ENCODE results near the gene SLC26A2.
A peak's percentile ranks its signal among the peaks of the same experiment; 100 is the strongest.
"Not testable (repeated sequence)": the region's sequence is repeated elsewhere in the genome, so short reads cannot be mapped to it uniquely, and the experiment has no call there.

The SLC26A2 gene

GRCh38 chr5:149938791-149939358 lies 21.7 kb upstream of the SLC26A2 start:
- Histone ChIP-seq H3K36me3 (ENCODE audit: control insufficient read depth, insufficient read depth, low read length) (no peaks in the 10 kb centered on the region), H3K4me1 (ENCODE audit: control insufficient read depth, insufficient read depth, low read length, poor library complexity, severe bottlenecking) (peaks cover 34% of the 10 kb centered on the region), H3K4me3 (ENCODE audit: extremely low read depth, insufficient read depth, low read length, poor library complexity, severe bottlenecking) (no peak overlapping the region), H3K9me3 (ENCODE audit: control insufficient read depth, low read length) (no peaks in the 10 kb centered on the region), H3K27ac (ENCODE audit: low read depth, low read length, severe bottlenecking) (peak overlapping the region; percentile 39)
- 70 to 71% methylated on average over 3 to 4 of the region's 6 CpGs for WGBS, 2 experiments (ENCODE audit: insufficient coverage in 2 of 2)

GRCh38 chr5:149939546-149939945 lies 21.0 kb upstream of the SLC26A2 start:
- H3K27ac ChIP-seq (ENCODE audit: low read depth, low read length, severe bottlenecking): peak overlapping the region; percentile 39
- H3K9me3 ChIP-seq (ENCODE audit: control insufficient read depth, low read length): no peaks in the 10 kb centered on the region
- 77 to 87% methylated on average over 2 to 3 of the region's 6 CpGs for WGBS, 2 experiments (ENCODE audit: insufficient coverage in 2 of 2)
- no peak overlapping the region for H3K4me3 ChIP-seq (ENCODE audit: extremely low read depth, insufficient read depth, low read length, poor library complexity, severe bottlenecking)
- peaks cover 34% of the 10 kb centered on the region for H3K4me1 ChIP-seq (ENCODE audit: control insufficient read depth, insufficient read depth, low read length, poor library complexity, severe bottlenecking)
- no peaks in the 10 kb centered on the region for H3K36me3 ChIP-seq (ENCODE audit: control insufficient read depth, insufficient read depth, low read length)

GRCh38 chr5:149940077-149940574 lies 20.4 kb upstream of the SLC26A2 start:
- Histone ChIP-seq H3K4me1 (ENCODE audit: control insufficient read depth, insufficient read depth, low read length, poor library complexity, severe bottlenecking) (peaks cover 34% of the 10 kb centered on the region), H3K27ac (ENCODE audit: low read depth, low read length, severe bottlenecking) (no peak overlapping the region), H3K4me3 (ENCODE audit: extremely low read depth, insufficient read depth, low read length, poor library complexity, severe bottlenecking) (no peak overlapping the region), H3K9me3 (ENCODE audit: control insufficient read depth, low read length) (no peaks in the 10 kb centered on the region), H3K36me3 (ENCODE audit: control insufficient read depth, insufficient read depth, low read length) (no peaks in the 10 kb centered on the region)
- 90 to 92% methylated on average over 6 to 7 of the region's 9 CpGs for WGBS, 2 experiments (ENCODE audit: insufficient coverage in 2 of 2)

- H3K9me3 ChIP-seq (ENCODE audit: control insufficient read depth, low read length): no peaks in the 10 kb centered on the region
- H3K36me3 ChIP-seq (ENCODE audit: control insufficient read depth, insufficient read depth, low read length): no peaks in the 10 kb centered on the region
- H3K4me1 ChIP-seq (ENCODE audit: control insufficient read depth, insufficient read depth, low read length, poor library complexity, severe bottlenecking): peaks cover 34% of the 10 kb centered on the region
- H3K4me3 ChIP-seq (ENCODE audit: extremely low read depth, insufficient read depth, low read length, poor library complexity, severe bottlenecking): no peak overlapping the region
- H3K27ac ChIP-seq (ENCODE audit: low read depth, low read length, severe bottlenecking): peak overlapping the region; percentile 23
- 60 to 89% methylated on average over 1 to 4 of the region's 5 CpGs for WGBS, 2 experiments (ENCODE audit: insufficient coverage in 2 of 2)
These were observed 19.5 kb upstream of the SLC26A2 start for GRCh38 chr5:149940941-149941644.

GRCh38 chr5:149941795-149942194 lies 18.8 kb upstream of the SLC26A2 start:
- Histone ChIP-seq H3K4me1 (ENCODE audit: control insufficient read depth, insufficient read depth, low read length, poor library complexity, severe bottlenecking) (peaks cover 34% of the 10 kb centered on the region), H3K4me3 (ENCODE audit: extremely low read depth, insufficient read depth, low read length, poor library complexity, severe bottlenecking) (no peak overlapping the region), H3K36me3 (ENCODE audit: control insufficient read depth, insufficient read depth, low read length) (no peaks in the 10 kb centered on the region), H3K27ac (ENCODE audit: low read depth, low read length, severe bottlenecking) (no peak overlapping the region), H3K9me3 (ENCODE audit: control insufficient read depth, low read length) (no peaks in the 10 kb centered on the region)
- WGBS, 2 experiments (ENCODE audit: insufficient coverage in 2 of 2): 86 to 90% methylated on average over 3 of the region's 4 CpGs

- 90 to 94% methylated on average over 1 to 2 of the region's 2 CpGs for WGBS, 2 experiments (ENCODE audit: insufficient coverage in 2 of 2)
- Histone ChIP-seq H3K4me1 (ENCODE audit: control insufficient read depth, insufficient read depth, low read length, poor library complexity, severe bottlenecking) (peaks cover 34% of the 10 kb centered on the region), H3K9me3 (ENCODE audit: control insufficient read depth, low read length) (no peaks in the 10 kb centered on the region), H3K27ac (ENCODE audit: low read depth, low read length, severe bottlenecking) (no peak overlapping the region), H3K36me3 (ENCODE audit: control insufficient read depth, insufficient read depth, low read length) (no peaks in the 10 kb centered on the region), H3K4me3 (ENCODE audit: extremely low read depth, insufficient read depth, low read length, poor library complexity, severe bottlenecking) (no peak overlapping the region)
These were observed 18.4 kb upstream of the SLC26A2 start for GRCh38 chr5:149942199-149942598.

- peaks cover 34% of the 10 kb centered on the region for H3K4me1 ChIP-seq (ENCODE audit: control insufficient read depth, insufficient read depth, low read length, poor library complexity, severe bottlenecking)
- H3K36me3 ChIP-seq (ENCODE audit: control insufficient read depth, insufficient read depth, low read length); H3K9me3 ChIP-seq (ENCODE audit: control insufficient read depth, low read length); H3K27ac ChIP-seq (ENCODE audit: low read depth, low read length, severe bottlenecking); H3K4me3 ChIP-seq (ENCODE audit: extremely low read depth, insufficient read depth, low read length, poor library complexity, severe bottlenecking): not testable (repeated sequence)
- WGBS, 2 experiments (ENCODE audit: insufficient coverage in 2 of 2): 85 to 100% methylated on average over 1 to 2 of the region's 4 CpGs
These were observed 17.8 kb upstream of the SLC26A2 start for GRCh38 chr5:149942741-149943169.

GRCh38 chr5:149943177-149943949 lies 17.2 kb upstream of the SLC26A2 start:
- H3K27ac ChIP-seq (ENCODE audit: low read depth, low read length, severe bottlenecking); H3K9me3 ChIP-seq (ENCODE audit: control insufficient read depth, low read length); H3K4me3 ChIP-seq (ENCODE audit: extremely low read depth, insufficient read depth, low read length, poor library complexity, severe bottlenecking); H3K36me3 ChIP-seq (ENCODE audit: control insufficient read depth, insufficient read depth, low read length): not testable (repeated sequence)
- WGBS, 2 experiments (ENCODE audit: insufficient coverage in 2 of 2): 88 to 89% methylated on average over 2 to 3 of the region's 6 CpGs
- peaks cover 28% of the 10 kb centered on the region for H3K4me1 ChIP-seq (ENCODE audit: control insufficient read depth, insufficient read depth, low read length, poor library complexity, severe bottlenecking)

GRCh38 chr5:149944666-149945065 lies 15.9 kb upstream of the SLC26A2 start, which contains the start of gene PDE6A:
PDE6A (minus strand) TSS chr5:149944793; CDS start chr5:149944673, 120 bp downstream.
- H3K27ac ChIP-seq (ENCODE audit: low read depth, low read length, severe bottlenecking): no peak within 1 kb of the TSS
- H3K9me3 ChIP-seq (ENCODE audit: control insufficient read depth, low read length): no peaks in the 10 kb centered on the region
- no peaks in the 10 kb centered on the region for H3K36me3 ChIP-seq (ENCODE audit: control insufficient read depth, insufficient read depth, low read length)
- no peak within 1 kb of the TSS for H3K4me3 ChIP-seq (ENCODE audit: extremely low read depth, insufficient read depth, low read length, poor library complexity, severe bottlenecking)
- H3K4me1 ChIP-seq (ENCODE audit: control insufficient read depth, insufficient read depth, low read length, poor library complexity, severe bottlenecking): peaks cover 15% of the 10 kb centered on the region
- 92 to 95% methylated on average over 2 of the region's 2 CpGs for WGBS, 2 experiments (ENCODE audit: insufficient coverage in 2 of 2)

GRCh38 chr5:149946118-149946517 lies 14.4 kb upstream of the SLC26A2 start:
- no peak overlapping the region for H3K4me3 ChIP-seq (ENCODE audit: extremely low read depth, insufficient read depth, low read length, poor library complexity, severe bottlenecking)
- 86 to 100% methylated on average over 2 of the region's 3 CpGs for WGBS, 2 experiments (ENCODE audit: insufficient coverage in 2 of 2)
- no peaks in the 10 kb centered on the region for H3K9me3 ChIP-seq (ENCODE audit: control insufficient read depth, low read length)
- H3K36me3 ChIP-seq (ENCODE audit: control insufficient read depth, insufficient read depth, low read length): no peaks in the 10 kb centered on the region
- H3K27ac ChIP-seq (ENCODE audit: low read depth, low read length, severe bottlenecking): no peak overlapping the region
- H3K4me1 ChIP-seq (ENCODE audit: control insufficient read depth, insufficient read depth, low read length, poor library complexity, severe bottlenecking): peaks cover 8% of the 10 kb centered on the region

All from mesodermal cell (in vitro differentiated cells).